GM21390 (cell line): ENCODE measurements around the gene LMTK2.

ENCODE experiments used
- ATAC-seq: cut with Tn5 transposase; IDR thresholded peaks from one replicate; pipeline ENCODE4 v1.9.1; 2021; ENCODE audit not compliant: unreplicated experiment

LMTK2 gene

DNA sequence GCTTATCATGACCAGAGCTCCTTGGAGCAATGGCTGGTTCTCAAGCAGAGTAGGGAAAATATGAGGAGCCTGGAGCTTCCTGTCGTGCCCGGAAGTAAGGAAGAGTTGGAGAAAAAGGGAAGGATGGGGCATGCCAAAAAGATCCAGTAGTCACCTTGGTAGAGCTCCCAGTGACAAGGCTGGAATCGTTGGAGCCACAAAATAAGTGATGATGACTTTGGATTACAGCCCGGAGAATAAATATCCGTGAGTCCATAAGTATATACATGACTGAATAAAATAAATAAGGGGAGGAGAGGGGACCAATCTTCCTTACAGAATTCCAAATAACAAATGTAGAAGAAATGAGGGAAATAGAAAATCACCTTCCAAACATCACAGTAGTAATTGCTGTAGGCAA, 29.3 kb downstream of the LMTK2 start:
- ATAC-seq = no peak

DNA sequence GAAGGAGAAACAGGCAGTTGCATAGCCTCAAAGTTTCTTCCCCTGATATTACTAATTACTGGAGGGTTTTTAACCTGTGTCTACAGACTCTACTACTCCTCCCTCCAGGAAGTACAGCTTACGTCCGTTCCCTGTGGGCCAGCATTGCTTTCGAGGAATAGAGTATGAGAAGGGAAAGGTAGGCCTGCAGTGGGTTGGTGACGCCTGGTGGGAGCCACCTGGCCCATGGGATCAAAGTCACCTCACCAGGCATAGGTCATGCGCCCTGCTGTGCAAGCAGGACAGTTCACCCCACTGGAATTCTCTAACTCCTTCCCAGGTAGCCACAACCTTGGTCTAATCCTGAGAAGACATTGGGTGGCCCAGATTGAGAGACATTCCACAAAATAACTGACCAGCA, 29.8 kb downstream of the LMTK2 start:
- ATAC-seq = no peak

DNA sequence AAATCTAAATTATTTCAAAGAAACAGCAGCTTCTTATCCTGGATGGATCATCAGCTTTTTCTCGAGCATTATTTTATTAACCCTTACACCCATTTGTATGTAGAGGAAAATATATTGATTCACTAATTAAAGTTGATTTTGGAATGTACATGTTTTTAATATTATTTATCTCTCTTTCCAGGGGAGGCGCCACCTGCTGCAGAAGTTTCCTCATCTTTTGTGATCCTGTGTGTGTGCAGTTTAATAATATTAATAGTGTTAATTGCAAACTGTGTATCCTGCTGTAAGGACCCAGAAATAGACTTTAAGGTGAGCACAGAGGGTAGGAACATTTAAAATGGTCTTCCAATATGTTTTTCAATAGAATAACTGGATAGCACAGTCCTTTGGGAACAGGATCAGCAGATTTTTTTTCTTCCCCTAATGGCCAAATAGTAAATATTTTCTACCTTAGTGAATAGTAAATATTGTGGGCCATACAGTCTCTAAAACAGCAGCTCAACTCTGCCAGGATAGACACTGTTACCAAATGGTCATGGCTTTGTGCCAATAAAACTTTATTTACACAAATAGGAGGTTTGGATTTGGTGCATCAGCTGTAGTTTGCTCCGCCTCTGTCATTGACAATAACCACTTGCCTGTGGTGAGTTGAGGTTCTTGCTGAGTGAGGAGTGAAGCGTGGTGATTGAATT, 30.6 kb downstream of the LMTK2 start:
- no peak for ATAC-seq

DNA sequence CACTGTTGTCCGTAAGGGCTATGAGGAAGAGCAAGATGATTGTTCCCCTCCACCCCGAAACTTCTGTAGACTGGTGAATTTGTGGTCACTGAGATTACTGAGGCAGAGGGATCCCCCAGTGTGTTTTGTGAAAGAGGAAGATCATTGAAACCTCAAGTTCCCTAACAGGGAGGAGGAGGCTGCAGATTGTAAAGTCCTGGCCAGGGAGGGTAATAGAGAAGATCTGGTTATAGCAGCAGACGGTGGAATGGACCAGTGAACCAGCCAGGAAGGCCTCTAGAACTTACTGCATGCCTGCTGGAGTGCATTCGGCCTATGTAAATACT, 31.1 kb downstream of the LMTK2 start:
- ATAC-seq = peak; percentile 61

DNA sequence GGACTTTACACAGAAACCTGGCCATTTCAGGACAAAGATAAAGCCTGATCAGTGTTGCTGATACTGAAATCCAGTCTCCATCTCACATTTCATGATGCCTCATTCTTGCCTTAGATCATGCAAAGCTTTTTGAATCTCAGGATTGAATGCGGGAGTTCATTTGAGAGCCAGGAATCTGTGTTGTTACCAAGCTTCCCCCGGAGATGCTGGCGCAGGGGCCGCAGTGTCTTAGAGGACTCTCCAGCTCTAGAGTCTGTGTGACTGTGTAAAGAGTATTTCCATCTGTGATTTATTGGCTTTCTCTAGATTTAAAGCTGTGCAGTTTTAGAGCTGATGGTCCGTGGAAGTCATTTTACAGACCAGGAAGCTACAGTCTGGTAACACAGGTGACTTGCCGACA, 32.0 kb downstream of the LMTK2 start:
- ATAC-seq = no peak

DNA sequence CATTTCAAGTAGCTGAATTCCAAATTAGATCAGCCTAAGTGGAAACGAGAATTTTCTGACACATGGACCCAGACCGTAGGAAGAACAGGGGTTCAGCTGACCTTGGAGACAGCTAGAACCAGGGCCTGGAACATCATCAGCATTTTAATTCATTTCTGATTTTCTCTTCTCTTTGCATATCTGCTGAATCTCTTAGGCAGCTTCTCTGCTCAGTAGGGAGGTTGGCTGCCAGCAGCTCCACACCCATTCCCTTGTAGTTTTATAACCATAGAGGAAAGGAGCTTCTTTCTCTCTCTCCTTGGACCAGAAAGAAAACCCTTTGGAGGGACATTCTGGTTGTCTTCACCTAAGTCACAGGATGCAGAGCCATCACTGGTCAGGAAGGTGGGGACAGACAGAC, 36.0 kb downstream of the LMTK2 start:
- no peak for ATAC-seq

DNA sequence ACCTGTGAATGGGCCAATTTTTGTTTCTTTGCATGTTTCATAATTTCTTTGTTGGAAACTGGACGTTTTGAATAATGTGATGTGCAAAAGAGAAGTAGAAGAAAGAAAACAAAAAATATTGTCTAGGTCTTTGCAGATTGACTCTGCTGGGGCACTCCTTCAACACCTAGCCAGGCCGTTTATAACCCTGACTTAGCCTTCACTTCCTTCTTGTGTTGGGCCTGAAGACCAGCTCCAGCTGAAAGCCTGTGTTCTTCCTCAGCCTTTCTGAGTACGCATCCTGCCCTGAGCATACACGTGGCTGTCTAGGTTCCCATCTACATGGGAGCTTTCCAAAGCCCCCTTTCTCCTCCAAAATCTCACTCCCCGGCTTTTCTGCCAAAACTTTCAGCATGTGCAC, 41.9 kb downstream of the LMTK2 start:
- ATAC-seq = no peak

DNA sequence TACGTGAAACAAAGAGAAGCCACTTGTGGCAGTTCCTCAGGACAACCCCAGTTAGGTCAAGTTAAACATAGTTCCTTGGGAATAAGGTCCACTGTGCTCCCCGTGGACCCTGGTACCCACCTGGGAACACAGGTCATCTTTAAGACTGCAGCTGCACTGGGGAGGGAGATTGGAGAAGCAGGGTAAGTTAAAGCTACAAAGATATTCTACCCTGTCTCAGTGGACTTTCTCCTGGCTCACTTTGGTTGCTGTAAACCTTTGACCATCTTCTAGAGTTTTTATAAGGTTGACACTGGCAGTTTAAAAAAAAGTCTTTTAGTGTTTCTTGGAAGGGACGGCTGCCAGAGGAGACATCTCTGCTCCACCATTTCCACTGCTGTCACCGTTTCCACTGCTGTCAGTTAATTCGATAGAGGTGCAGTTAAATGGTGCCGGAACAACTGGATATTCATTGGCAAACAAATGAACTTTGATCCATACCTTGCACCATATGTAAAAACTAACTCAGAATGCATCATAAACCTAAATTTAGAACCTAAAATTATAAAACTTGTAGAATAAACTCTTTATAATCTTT, 42.5 kb downstream of the LMTK2 start:
- ATAC-seq = no peak

DNA sequence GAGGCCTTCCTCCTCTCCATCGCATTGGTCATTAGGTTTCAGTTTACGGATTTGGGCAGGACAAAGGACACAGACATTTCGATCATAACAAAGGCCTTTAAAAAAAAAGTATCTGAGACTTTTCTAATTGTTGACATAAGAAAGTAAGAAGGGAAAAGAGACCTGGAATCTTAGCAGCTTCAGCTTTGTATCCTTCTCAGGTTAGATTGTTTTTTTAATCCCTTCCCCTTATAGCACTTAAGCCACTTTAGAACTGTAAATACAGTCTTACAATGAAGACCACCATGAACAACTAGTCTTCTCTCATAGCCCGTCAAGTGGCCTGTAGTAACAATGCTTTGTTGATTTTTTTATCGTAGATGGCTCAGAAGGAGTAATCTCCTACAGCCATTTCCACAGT, 45.2 kb downstream of the LMTK2 start:
- no peak for ATAC-seq

DNA sequence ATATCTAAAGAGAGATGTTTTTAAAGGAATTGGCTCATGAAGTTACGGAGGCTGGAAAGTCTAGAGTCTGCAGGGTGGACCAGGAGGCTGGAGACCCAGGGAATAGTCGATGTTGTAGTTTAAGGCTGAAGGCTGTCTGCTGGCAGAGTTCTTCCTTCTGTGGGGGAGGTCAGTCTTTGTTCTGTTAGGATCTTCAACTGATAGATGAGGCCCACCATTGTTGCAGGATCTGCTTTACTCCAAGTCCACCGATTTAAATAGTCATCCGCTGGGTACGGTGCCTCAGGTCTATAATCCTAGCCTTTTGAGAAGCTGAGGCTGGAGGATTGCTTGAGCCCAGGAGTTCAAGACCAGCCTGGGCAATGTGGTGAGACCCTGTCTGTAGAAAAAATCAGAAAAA, 50.0 kb downstream of the LMTK2 start:
- ATAC-seq = no peak

DNA sequence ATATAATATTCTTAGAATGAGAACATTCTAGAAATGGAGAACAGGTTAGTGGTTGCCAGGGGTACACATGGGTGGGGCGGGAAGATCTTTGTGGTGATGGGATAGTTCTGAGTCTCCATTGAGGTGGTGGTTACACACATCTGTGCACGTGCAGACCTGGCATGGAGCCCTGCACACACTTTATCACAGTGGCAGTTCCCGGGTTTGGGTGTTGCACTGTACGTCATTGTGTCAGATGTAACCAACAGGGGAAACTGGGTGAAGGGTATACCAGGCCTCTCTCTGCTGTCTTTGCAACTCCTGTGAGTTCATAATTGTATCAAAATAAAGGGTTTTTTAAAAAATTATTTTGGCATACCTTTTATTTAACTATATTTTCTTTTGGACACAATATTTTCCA, 51.1 kb downstream of the LMTK2 start:
- no peak for ATAC-seq

DNA sequence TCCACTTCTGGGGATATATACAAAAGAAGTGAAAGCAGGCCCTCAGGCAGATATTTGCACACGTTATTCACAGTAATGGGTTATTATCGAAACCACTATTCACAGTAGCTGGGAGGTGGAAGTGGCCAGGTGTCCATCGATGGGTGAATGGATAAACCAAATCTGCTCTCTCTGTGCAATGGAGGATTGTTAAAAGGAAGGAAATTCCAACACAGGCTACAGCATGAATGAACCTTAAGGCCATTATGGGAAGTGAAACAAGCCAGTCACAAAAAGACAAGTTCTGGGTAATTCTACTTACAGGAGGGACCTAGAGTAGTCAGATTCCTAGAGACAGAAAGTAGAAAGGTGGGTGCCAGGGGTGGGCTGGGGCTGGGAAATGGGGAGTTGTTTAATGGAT, 56.1 kb downstream of the LMTK2 start:
- no peak for ATAC-seq

DNA sequence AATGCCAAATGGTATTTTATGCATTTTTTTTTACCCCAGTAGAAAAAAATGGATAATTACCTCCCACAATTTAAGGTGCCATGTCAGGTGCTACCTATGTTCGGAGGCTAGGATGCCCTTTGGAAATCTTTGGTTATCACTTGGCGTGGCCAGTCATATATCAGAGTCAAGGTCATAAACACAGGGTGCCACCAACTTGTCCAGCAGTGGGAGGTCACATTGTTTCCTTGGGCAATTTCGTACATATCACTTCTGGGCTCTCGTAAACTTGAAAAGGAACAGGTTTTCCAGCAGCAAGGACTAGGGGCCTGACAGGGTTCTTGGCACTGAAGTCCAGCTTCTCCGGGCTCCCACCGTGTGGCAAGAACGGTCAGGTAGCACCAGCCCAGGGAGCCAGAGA, 56.6 kb downstream of the LMTK2 start:
- no peak for ATAC-seq

DNA sequence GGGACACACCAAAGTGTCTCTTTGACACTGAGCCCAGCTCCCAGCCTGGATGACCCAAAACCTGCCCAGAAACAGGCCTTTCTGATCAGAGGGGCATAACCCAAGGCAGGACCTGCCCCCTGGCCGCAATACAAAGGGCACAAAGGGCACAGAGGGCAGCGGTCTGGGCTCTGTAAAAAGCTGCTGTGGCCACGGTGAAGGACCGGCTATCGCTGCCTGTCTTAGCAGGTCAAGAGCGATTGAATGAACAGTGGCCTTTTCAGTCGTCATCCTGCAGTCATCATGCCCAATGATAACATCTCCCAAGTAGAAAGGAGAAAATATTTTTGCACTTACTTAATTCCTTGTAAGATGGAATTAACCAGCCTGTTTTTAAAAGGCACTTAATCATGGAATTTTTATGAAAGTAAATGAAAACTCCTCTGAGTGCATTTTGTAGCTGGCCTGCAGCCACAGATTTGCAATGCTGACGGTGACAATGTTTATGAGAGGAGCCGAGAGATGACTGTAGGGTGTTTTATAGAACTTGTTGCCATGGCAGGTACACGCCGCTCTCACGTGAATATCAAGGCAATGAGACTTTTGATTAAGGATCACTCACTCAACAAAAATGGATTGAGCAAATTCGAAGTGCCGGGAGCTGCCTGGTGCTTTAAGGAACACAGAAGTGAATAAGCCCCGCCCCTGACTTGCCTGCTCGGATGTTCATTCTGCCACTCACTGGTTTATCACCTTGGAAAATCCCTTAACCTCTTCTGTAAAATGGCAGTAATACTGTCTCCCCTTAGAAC, 57.2 kb downstream of the LMTK2 start:
- no peak for ATAC-seq

DNA sequence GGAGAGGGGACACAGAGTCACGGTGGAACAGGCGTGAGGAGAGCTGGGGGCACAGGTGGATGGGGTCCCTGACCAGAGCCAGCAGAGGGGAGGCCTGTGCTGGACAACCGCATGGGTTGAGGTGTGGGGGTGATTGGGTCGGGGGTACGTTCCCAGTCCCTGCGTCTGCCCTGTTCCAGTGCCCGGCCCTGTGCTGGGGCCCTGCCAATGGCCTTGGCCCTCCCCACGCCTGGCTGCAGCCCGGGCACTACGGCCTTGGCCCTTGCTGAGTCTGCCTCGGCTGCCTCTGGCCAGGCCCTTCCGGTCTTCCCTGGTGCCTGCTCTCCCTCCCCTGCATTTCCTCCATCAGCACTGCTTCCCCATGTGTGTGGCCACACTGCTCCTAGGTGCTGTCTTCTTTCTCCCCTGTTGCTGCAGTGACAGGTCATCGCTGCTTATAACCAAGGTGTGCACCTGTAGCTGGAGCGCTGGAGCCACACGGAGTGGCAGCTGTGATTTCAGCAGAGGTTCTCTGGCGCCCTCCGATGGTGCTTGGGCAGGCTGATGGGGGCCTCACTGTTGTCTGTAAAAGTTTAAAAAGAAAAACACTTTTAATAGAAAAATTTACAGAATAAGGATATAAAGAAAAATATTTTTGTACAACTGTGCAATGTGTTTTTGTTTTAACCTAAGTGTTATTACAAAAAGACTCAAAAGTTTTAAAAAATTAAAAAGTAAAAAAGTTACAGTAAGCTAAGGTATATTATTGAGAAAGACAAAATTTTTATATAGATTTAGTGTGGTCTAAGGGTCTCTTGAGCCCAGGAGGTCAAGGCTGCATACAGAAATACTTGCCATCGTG, 59.4 kb downstream of the LMTK2 start:
- ATAC-seq = no peak

DNA sequence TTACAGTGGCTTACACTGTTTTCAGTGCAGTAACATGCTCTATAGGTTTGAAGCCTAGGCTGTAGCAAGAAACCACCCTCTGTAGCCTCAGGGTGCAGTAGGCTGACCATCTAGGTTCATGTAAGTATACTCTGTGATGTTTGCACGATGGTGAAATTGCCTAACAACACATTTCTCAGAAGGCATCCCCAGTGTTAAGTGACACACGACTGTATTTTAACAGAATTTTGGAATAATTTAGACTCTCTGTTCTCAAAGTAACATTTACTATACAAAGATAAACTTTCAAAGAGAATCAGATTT, 60.0 kb downstream of the LMTK2 start:
- ATAC-seq = no peak

DNA sequence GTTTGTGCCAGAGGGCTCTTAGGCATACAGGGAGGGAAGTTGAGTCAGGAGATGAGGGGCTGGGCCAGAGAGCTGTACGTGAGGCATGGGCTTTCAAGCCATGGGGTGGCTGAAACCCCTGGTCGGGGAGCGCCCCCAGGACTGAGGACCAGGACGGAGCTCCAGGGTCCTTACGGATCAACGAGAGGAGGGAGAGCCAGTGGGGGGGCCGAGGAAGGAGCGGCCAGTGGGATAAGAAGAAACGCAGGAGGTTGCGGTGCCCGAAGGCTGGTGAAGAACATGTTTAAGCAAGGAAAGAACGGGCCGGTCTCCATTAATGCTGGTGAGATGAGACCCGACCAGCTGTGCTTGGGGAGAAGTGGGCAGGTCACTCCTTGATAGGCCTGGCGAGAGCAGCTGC, 61.0 kb downstream of the LMTK2 start:
- no peak for ATAC-seq

DNA sequence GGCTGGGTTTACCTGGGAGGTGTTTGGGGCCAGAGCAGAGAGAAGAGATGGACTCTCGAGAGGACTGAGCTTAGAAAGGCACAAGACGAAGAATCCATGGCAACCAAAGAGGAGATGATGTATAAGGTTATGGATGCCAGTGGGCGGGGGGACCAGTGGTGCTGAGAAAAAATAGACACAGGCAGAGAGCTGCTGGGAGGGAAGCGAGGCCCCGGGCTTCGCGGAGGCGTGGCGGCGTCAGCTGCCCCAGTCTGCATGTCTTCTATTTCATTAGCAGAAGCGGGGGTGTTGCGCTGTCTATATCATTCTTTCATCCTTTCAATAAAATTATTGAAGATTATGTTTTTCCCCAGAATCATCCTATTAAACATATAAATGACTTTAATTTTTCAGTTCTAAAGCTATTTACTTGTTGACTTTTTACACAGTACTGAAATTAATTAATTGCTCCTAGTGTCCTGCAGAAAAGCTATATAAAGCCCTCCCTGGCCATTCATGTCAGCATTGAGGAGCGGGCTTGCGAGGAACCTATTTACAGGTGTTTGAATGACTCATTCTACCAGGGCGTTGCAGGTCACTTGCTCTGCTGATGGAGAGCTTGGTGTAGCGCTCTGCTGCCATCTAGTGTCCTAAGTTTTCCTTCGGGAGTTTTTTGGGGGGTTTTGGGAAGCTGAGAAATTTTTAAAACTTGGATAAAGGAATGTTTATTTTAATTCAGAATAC, 61.7 kb downstream of the LMTK2 start:
- no peak for ATAC-seq

DNA sequence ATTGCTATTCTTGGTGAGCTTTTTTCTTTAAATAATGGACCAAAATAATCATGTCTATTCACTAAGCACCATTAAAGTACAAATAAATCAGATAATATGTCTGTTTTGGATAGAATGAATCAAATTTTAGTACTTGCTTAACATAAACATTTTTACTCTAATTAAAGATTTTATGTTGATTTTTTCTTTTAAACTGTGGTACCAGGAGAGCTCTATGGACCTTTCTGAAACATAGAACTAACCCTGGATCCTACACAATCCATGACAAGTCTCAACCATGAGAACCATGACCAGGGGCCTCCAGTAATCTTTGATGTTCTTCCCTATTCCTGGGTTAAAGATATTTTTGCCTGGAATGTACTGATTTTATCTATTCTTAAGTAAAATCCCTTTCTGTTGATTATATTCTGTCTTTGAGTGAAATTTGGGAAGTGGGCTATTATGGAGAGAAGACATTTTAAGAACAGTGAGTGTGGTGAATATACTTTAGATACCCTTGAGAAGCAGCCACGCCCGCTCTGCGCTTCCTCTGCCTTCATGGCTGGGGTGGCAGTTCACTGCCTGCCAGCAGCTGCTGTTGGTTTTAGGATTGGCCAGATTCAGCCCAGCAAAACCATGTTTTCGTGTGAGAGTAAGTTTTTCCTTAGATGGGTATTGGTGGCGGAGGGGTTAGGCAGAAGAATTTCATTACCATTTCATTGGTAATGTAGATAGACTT, 62.4 kb downstream of the LMTK2 start:
- ATAC-seq = no peak

DNA sequence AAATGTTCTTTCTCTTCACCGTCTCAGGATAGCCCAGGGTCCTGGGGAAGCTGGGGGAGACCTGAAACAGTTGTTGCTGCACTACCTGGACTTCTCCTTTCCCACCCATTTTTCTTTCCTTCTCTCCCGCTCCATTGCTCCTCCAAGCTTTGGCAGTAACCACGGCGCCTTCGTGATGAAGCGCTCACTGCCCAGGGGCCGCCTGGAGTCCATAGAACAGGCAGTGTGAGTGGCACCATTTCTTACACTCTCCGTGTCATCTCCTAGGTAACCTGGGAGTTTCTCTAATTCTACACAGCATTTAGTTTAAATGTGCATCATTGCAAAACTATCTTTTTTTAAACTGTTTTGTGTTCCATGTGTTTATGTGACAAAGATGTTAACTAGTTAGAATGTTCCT, 64.3 kb downstream of the LMTK2 start:
- ATAC-seq = no peak

DNA sequence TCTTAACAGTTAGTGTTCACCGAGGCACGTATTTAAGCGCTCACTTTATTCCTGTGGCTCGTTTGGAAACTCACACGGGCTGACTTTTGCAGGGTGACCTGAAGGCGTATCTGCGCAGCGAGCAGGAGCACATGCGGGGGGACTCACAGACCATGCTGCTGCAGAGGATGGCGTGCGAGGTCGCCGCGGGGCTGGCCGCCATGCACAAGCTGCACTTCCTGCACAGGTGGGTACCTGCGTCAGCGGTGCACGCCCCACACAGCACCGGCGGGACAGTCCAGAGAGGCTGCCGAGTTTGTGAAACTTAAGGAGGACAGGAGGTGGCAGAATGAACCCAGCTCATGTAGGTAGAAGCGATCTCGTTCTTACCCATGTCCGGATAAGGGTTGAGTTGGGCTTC, 64.8 kb downstream of the LMTK2 start:
- no peak for ATAC-seq
